Measurements from ENCODE around the gene PHACTR1. TPM values are rescaled to one million over a fixed set of nuclear protein-coding genes. Genes with fewer than 3 reads are reported as not detected.

PHACTR1 gene
- total and polyA plus RNA-seq, 4 donors, result 0.31 to 1.5 (median 0.79) TPM

GRCh38 chr6:12947967-12948366 is 231.4 kb downstream of the PHACTR1 start:
- WGBS, result 93% methylated on average over 1 of the region's 1 CpG
- H3K9me3 ChIP-seq (ENCODE audit: control insufficient read depth in 4 of 4, low read length in 3 of 4), result peaks cover 0 to 3% (median 0%) of the 10 kb centered on the region in 4 donors
- no peak for TF ChIP-seq JUND (IDR thresholded peaks at IDR 0.05)
- TF ChIP-seq, protein P1, sequence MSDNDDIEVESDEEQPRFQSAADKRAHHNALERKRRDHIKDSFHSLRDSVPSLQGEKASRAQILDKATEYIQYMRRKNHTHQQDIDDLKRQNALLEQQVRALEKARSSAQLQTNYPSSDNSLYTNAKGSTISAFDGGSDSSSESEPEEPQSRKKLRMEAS (IDR thresholded peaks at IDR 0.05), result no peak
- no peak for DNase-seq (ENCODE audit: low spot score)
- H3K27ac ChIP-seq (ENCODE audit: low read depth in 1 of 2, low read length in 2 of 2), result no peak overlapping the region
- no peak overlapping the region for H3K9ac ChIP-seq (ENCODE audit: low read depth in 1 of 2, low read length in 2 of 2)
- no peaks in the 10 kb centered on the region for H3K36me3 ChIP-seq (ENCODE audit: control insufficient read depth in 4 of 4, insufficient read depth in 3 of 4, low read depth in 1 of 4, low read length in 3 of 4)
- H3K4me1 ChIP-seq (ENCODE audit: control insufficient read depth in 4 of 4, insufficient read depth in 4 of 4, low read length in 3 of 4), result no peaks in the 10 kb centered on the region
- H3K4me3 ChIP-seq (ENCODE audit: low read depth in 1 of 3, low read length in 3 of 3), result no peak overlapping the region
- H3K27me3 ChIP-seq (ENCODE audit: control insufficient read depth in 4 of 4, insufficient read depth in 4 of 4, low read length in 3 of 4), result no peaks in the 10 kb centered on the region

GRCh38 chr6:12950976-12951375 is 234.4 kb downstream of the PHACTR1 start:
- no peaks in the 10 kb centered on the region for H3K36me3 ChIP-seq (ENCODE audit: control insufficient read depth in 4 of 4, insufficient read depth in 3 of 4, low read depth in 1 of 4, low read length in 3 of 4)
- DNase-seq (ENCODE audit: low spot score), result no peak
- no peak overlapping the region for H3K27ac ChIP-seq (ENCODE audit: low read depth in 1 of 2, low read length in 2 of 2)
- H3K4me1 ChIP-seq (ENCODE audit: control insufficient read depth in 4 of 4, insufficient read depth in 4 of 4, low read length in 3 of 4), result no peaks in the 10 kb centered on the region
- H3K9ac ChIP-seq (ENCODE audit: low read depth in 1 of 2, low read length in 2 of 2), result no peak overlapping the region
- H3K27me3 ChIP-seq (ENCODE audit: control insufficient read depth in 4 of 4, insufficient read depth in 4 of 4, low read length in 3 of 4), result no peaks in the 10 kb centered on the region
- H3K4me3 ChIP-seq (ENCODE audit: low read depth in 1 of 3, low read length in 3 of 3), result no peak overlapping the region
- WGBS, result 82% methylated on average over 5 of the region's 5 CpGs
- peaks cover 0 to 3% (median 0%) of the 10 kb centered on the region in 4 donors for H3K9me3 ChIP-seq (ENCODE audit: control insufficient read depth in 4 of 4, low read length in 3 of 4)
- TF ChIP-seq ATF3 (IDR thresholded peaks at IDR 0.05), result no peak
- no peak for TF ChIP-seq SP1 (IDR thresholded peaks at IDR 0.05)
- no peak for TF ChIP-seq CTCF (IDR thresholded peaks at IDR 0.05; ENCODE audit: low read depth, low read length, missing input control)
- no peak for TF ChIP-seq FOXA1 (IDR thresholded peaks at IDR 0.05)
- no peak for TF ChIP-seq YY1 (IDR thresholded peaks at IDR 0.05)
- no peak for TF ChIP-seq REST (IDR thresholded peaks at IDR 0.05)
- no peak for TF ChIP-seq GABPA (IDR thresholded peaks at IDR 0.05 in 1 of 2, conservative IDR thresholded peaks at IDR 0.05 in 1 of 2)
- no peak for TF ChIP-seq RAD21 (IDR thresholded peaks at IDR 0.05)

- H3K4me1 ChIP-seq (ENCODE audit: control insufficient read depth in 4 of 4, insufficient read depth in 4 of 4, low read length in 3 of 4), result no peaks in the 10 kb centered on the region
- TF ChIP-seq RXRA (IDR thresholded peaks at IDR 0.05), result no peak
- TF ChIP-seq JUND (IDR thresholded peaks at IDR 0.05), result no peak
- no peak for TF ChIP-seq CTCF (IDR thresholded peaks at IDR 0.05; ENCODE audit: low read depth, low read length, missing input control)
- no peak for TF ChIP-seq RAD21 (IDR thresholded peaks at IDR 0.05)
- no peak for TF ChIP-seq FOXA2 (IDR thresholded peaks at IDR 0.05)
- peaks cover 0 to 3% (median 0%) of the 10 kb centered on the region in 4 donors for H3K9me3 ChIP-seq (ENCODE audit: control insufficient read depth in 4 of 4, low read length in 3 of 4)
- H3K27ac ChIP-seq (ENCODE audit: low read depth in 1 of 2, low read length in 2 of 2), result no peak overlapping the region
- no peaks in the 10 kb centered on the region for H3K36me3 ChIP-seq (ENCODE audit: control insufficient read depth in 4 of 4, insufficient read depth in 3 of 4, low read depth in 1 of 4, low read length in 3 of 4)
- no peak for DNase-seq (ENCODE audit: low spot score)
- H3K4me3 ChIP-seq (ENCODE audit: low read depth in 1 of 3, low read length in 3 of 3), result no peak overlapping the region
- no peak overlapping the region for H3K9ac ChIP-seq (ENCODE audit: low read depth in 1 of 2, low read length in 2 of 2)
- H3K27me3 ChIP-seq (ENCODE audit: control insufficient read depth in 4 of 4, insufficient read depth in 4 of 4, low read length in 3 of 4), result no peaks in the 10 kb centered on the region
Measured at GRCh38 chr6:12951415-12951814, 234.8 kb downstream of the PHACTR1 start.

Data from liver (tissue), 9 donors.